ENCODE measurements around the gene COL27A1. TPM values are rescaled to one million over a fixed set of nuclear protein-coding genes. Genes with fewer than 3 reads are reported as not detected.

COL27A1 gene
- total and polyA plus RNA-seq, 12 donors: 3.0 to 99.8 (median 11.9) TPM

- intact Hi-C loops (cut with DNase I): no loop called here
Observed at GRCh38 chr9:114263853-114264510, 108.6 kb downstream of the COL27A1 start.

GRCh38 chr9:114264806-114265550 is 109.6 kb downstream of the COL27A1 start:
- H3K4me1 ChIP-seq (replicated peaks in 1 of 2): no peaks in the 10 kb centered on the region
- no peak for DNase-seq
- 90 to 96% (median 92%) methylated on average over 7 to 15 of the region's 15 CpGs for WGBS, 4 donors
- no peak overlapping the region for H3K27ac ChIP-seq
- peaks cover 0 to 6% of the 10 kb centered on the region in 2 donors for H3K36me3 ChIP-seq (replicated peaks in 1 of 2)
- TF ChIP-seq CTCF (IDR thresholded peaks at IDR 0.05) (no peak), POLR2A (IDR thresholded peaks at IDR 0.05) (no peak)
- no peaks in the 10 kb centered on the region for H3K27me3 ChIP-seq
- no peaks in the 10 kb centered on the region for H3K9me3 ChIP-seq (replicated peaks in 1 of 3)
- no peak overlapping the region for H3K4me3 ChIP-seq
- intact Hi-C loops (cut with DNase I): no loop called here

More at GRCh38 chr9:114263853-114264510, 108.6 kb downstream of the COL27A1 start:
- DNase-seq: no peak
- no peaks in the 10 kb centered on the region for H3K27me3 ChIP-seq
- H3K9me3 ChIP-seq (replicated peaks in 1 of 3): no peaks in the 10 kb centered on the region
- H3K4me1 ChIP-seq (replicated peaks in 1 of 2): no peaks in the 10 kb centered on the region
- H3K36me3 ChIP-seq (replicated peaks in 1 of 2): peaks cover 0 to 6% of the 10 kb centered on the region in 2 donors
- H3K27ac ChIP-seq: no peak overlapping the region
- WGBS, 4 donors: 65 to 87% (median 74%) methylated on average over 8 to 21 of the region's 21 CpGs
- TF ChIP-seq CTCF (IDR thresholded peaks at IDR 0.05) (peak in 1 of 6 experiments; percentile 8), POLR2A (IDR thresholded peaks at IDR 0.05) (no peak)
- H3K4me3 ChIP-seq: no peak overlapping the region

- Histone ChIP-seq H3K9me3 (replicated peaks in 1 of 3) (no peaks in the 10 kb centered on the region), H3K4me1 (replicated peaks in 1 of 2) (no peaks in the 10 kb centered on the region), H3K4me3 (no peak overlapping the region), H3K27me3 (no peaks in the 10 kb centered on the region), H3K36me3 (replicated peaks in 1 of 2) (peaks cover 0 to 6% of the 10 kb centered on the region in 2 donors), H3K27ac (no peak overlapping the region)
- 85 to 90% (median 88%) methylated on average over 5 to 6 of the region's 6 CpGs for WGBS, 4 donors
- intact Hi-C loops (cut with DNase I): no loop called here
- TF ChIP-seq CTCF (IDR thresholded peaks at IDR 0.05) (no peak), POLR2A (IDR thresholded peaks at IDR 0.05) (no peak)
- DNase-seq: no peak
Observed at GRCh38 chr9:114266969-114267368, 111.6 kb downstream of the COL27A1 start.

GRCh38 chr9:114269023-114269422 is 113.7 kb downstream of the COL27A1 start:
- DNase-seq: no peak
- Histone ChIP-seq H3K36me3 (replicated peaks in 1 of 2) (peaks cover 0 to 5% of the 10 kb centered on the region in 2 donors), H3K27me3 (no peaks in the 10 kb centered on the region), H3K9me3 (replicated peaks in 1 of 3) (no peaks in the 10 kb centered on the region), H3K4me3 (no peak overlapping the region), H3K4me1 (replicated peaks in 1 of 2) (no peaks in the 10 kb centered on the region), H3K27ac (no peak overlapping the region)
- intact Hi-C loops (cut with DNase I): no loop called here
- WGBS, 4 donors: 88 to 96% (median 91%) methylated on average over 5 to 9 of the region's 9 CpGs
- no peak for TF ChIP-seq CTCF (IDR thresholded peaks at IDR 0.05)
- no peak for TF ChIP-seq POLR2A (IDR thresholded peaks at IDR 0.05)

Data from adrenal gland (tissue), 12 donors.